DND-41 (cell line): ENCODE data around the gene MYL6B.

ENCODE experiments used
- EZH2 ChIP-seq: IDR thresholded peaks from 3 replicates; pipeline ENCODE4 v1.6.1; 2012; ENCODE audit warnings: borderline replicate concordance, low read depth, mild to moderate bottlenecking, moderate library complexity, low read length, inconsistent platforms; ENCODE audit not compliant: severe bottlenecking
- TF ChIP-seq, protein P1 (sequence below): IDR thresholded peaks from 2 replicates; pipeline ENCODE4 v1.5.1; 2012; ENCODE audit warnings: borderline replicate concordance, low read length, moderate library complexity, mild to moderate bottlenecking; ENCODE audit not compliant: poor library complexity, severe bottlenecking; ENCODE audit errors: extremely low read depth

DNA sequence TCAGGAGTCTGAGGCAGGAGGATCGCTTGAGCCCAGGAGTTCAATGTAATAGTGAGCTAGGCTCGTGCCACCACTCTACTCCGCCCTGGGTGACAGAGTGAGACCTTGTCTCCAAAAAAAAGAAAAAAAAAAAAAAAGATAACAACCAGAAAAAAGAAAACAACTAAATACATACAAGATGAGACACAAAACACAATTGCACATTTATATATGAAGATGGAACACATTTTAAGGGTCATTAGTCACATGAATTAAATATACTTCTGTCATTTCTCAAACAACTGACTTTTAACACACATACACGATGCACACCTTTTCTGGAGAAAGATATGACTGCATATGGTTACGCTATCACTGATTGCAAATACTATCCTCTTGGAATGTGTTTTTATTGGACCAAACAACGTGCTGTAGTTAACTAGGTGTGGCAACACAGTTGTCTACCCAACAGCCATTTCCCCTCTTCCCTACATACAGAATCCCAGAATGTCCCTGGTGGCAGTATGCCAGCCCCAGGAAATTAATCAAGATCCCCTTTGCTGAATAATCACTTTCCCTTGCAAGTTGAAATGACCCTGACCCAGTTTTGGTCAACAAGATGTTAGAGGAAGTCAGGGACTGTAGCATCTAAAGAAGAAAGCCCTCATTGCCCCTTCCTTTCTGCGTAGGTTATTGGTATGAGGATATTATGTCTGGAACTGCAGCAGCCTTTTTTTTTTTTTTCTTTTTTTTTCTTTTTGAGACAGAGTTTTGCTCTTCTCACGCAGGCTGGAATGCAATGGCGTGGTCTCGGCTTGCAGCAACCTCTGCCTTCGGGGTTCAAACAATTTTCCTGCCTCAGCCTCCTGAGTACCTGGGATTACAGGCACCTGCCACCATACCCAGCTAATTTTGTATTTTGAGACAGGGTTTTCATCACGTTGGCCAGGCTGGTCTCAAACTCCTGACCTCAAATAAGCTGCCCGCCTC, 5.6 kb upstream of the MYL6B start:
- TF ChIP-seq, protein P1, sequence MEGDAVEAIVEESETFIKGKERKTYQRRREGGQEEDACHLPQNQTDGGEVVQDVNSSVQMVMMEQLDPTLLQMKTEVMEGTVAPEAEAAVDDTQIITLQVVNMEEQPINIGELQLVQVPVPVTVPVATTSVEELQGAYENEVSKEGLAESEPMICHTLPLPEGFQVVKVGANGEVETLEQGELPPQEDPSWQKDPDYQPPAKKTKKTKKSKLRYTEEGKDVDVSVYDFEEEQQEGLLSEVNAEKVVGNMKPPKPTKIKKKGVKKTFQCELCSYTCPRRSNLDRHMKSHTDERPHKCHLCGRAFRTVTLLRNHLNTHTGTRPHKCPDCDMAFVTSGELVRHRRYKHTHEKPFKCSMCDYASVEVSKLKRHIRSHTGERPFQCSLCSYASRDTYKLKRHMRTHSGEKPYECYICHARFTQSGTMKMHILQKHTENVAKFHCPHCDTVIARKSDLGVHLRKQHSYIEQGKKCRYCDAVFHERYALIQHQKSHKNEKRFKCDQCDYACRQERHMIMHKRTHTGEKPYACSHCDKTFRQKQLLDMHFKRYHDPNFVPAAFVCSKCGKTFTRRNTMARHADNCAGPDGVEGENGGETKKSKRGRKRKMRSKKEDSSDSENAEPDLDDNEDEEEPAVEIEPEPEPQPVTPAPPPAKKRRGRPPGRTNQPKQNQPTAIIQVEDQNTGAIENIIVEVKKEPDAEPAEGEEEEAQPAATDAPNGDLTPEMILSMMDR: no peak
- TF ChIP-seq EZH2: no peak
